HK-2 (cell line): Measurements from ENCODE around the gene QSOX1.

Experiments
- DNase-seq: peaks from one replicate; pipeline ENCODE4 v3.0.0-alpha.2; 2018; ENCODE audit not compliant: unreplicated experiment

The QSOX1 gene

DNA sequence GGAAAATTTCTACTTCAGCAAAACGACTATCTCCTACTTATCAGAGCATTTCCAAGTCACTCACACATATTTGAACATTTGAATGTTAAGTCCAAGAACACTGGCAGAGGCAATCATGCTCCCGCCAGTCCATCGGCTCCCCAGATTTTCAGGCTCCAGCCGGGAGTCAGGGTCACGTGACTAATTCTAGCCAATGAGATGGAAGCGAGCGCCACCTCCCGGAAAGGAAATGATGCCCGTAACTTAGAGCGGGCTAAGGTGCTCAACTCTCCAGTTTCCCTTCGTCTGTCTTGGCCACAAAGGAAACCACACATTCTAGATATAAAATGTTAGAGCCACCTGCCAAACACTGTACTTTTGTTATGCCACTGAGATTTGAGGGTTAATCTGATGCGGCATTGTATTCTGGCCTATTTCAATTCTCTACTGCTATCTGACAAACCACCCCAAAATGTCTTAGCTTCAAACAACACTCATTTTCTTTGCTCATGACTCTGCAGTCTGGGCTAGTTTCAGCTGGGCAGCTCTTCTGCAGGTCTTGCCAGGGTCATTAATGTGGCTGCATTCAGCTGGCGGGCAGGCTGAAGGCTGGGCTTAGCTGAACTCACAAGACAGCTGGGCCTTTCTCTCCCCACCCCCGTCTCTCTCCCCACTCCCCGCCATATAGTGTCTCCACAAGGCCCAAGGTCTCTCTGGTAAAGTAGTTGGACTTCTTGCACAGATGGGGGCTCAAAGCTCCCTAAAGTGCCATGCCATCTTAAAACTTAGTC lies 58.9 kb downstream of the QSOX1 start:
- no peak for DNase-seq

GRCh38 chr1:180215856-180216625 lies 61.4 kb downstream of the QSOX1 start:
- no peak for DNase-seq

DNA sequence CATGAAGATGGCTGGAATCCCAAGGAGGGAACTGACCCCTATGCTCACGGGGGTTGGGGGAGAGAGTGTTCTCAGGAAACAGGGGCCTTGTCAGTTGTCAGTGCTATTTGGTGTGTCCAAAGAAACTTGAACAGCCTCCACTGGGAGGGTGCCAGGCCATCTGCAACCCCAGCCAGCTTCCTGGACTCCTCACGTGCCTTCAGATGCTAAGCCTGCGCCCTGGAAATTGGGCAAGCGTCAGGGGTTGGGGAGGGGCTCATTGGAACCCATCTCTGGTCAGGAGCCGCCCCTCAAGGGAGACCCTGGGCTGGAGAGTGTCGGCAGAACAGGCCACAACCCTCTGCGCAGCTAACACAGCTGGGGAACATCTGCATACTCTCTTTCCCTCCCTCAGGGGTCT lies 62.3 kb downstream of the QSOX1 start:
- no peak for DNase-seq

DNA sequence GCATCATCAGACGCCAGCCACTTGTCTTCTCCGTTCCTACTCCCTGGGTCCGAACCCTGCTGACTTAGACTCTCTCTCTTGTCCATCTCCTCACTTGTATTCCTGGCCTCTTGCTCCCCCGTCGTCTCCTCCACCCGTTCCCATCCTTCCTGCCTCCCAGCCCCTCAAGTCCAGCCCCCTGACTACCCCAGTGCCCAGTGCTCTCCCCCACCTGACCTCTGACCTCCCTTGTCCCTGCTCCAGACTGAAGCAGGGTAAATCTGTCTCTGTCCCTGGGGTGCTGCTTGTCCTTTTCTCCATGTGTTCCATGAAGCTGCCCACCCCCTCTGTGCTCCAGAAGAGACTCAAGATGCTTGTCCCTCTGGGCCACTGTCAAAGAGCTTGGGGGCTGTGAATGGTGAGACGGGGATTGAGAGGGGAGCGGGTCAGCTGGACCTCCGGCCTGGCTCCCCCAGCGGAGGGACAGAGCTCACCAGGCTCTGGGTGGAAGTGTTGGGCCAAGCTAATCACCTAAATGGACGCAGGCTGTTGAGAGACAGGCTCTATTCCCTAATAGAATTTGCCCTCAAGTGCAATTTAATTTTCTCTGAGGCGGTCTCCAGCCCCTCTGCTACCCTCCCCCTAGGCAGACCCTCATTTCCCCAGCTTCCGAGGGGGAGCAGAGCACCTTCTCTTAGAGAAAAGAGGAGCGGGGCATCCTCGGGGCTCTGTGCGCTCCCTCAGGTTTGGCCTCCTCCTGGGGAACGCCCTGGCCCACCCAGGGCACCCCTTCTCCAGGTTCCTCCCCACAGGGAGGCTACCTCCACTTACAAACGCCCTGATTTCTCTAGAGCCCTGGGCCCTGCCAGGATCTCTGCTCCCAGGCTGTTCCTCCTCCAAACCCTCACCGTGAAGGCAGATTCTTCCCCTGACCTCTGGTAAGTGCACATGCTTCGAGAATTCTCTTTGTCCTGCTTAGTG lies 64.4 kb downstream of the QSOX1 start:
- DNase-seq = no peak

DNA sequence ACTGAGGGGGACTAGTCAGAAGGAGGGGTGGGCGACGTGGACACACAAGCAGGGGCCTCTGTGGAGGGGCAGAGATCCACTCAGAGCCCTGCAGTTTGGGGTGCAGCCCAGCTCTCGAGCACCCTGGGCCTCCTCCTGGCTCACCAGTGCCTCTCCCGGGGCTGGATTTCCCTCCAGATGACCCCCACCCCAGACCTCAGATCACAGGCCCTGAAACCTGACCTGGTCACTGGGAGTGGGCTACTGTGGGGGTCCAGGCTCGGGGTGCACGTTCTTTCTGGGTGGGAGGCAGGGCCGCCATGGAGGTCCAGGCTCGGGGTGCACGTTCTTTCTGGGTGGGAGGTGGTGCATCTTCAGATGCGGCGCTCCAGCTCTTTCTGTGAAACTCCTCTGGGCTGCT lies 65.1 kb downstream of the QSOX1 start:
- no peak for DNase-seq

GRCh38 chr1:180221462-180221861 lies 66.8 kb downstream of the QSOX1 start:
- no peak for DNase-seq

DNA sequence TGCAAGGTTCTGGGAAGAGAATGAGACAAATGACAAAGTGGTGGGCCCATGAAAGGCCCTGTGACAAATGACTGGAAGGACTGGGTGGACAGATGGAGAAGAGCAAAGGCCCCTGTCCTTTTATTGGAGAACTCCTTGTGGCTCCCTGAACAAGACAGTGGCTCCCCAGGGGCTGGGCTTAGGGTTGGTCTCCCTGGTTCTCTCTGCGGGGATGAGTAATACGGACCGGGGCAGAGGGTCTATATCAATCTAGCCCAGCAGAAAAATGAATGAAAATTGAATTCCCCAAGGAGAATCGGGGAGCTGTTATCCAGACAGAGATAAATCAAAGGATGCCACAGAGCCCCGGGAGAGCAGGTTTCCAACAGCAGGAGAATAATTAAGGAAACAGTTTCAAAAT lies 70.2 kb downstream of the QSOX1 start:
- no peak for DNase-seq

DNA sequence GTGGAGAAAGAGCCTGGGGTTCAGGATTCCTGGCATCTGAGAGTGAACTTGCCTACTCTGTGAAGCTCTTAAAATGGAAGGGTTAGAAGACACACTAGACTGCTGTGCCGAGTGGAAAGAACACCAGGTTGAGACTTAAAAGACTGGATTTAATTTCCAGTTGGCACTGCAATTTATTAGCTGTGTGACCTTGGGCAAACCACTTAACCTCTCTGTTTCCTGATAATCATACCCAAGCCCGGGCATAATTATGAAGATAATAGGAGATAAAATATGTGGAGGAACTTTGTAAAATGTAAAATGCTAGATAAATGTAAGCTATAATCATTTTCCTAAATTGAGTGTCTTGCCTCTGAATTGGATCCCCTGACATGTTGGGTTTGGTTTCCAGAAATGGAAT lies 70.7 kb downstream of the QSOX1 start:
- DNase-seq = no peak

DNA sequence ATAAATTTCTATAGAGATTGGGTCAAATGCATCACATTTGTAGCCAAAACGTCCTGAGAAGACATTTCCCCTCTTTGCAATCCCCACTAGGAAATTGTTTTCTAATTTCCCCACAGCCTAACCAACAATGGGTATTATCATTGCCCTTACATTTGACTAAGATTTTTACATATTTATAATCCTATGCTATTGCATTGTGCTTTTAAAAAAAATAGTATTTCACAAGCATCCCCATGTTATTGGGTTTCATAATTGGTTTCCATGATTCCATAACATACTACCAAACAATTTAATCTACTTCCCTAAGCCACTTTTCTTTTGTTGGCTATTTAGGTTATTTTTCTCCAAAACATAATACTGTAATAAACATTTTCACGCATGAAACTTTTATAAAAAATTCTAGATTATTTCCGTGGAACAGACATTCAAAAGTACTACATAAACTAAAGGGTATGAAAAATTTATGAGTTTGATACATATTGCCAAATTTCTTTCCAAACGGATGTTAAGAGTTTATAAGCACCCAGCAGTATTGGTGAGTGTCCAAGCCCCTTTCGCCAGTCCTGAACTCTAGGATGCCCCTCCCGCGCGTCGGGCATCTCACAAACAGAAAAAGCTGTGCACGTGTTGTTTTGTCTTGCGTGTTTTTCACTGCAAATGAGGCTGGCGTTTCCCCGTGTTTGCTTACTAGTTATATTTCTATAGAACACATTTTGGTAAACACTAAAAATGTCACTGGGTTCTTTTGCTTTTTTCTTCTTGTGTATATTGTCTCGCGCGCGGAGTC lies 73.4 kb downstream of the QSOX1 start:
- DNase-seq = no peak

DNA sequence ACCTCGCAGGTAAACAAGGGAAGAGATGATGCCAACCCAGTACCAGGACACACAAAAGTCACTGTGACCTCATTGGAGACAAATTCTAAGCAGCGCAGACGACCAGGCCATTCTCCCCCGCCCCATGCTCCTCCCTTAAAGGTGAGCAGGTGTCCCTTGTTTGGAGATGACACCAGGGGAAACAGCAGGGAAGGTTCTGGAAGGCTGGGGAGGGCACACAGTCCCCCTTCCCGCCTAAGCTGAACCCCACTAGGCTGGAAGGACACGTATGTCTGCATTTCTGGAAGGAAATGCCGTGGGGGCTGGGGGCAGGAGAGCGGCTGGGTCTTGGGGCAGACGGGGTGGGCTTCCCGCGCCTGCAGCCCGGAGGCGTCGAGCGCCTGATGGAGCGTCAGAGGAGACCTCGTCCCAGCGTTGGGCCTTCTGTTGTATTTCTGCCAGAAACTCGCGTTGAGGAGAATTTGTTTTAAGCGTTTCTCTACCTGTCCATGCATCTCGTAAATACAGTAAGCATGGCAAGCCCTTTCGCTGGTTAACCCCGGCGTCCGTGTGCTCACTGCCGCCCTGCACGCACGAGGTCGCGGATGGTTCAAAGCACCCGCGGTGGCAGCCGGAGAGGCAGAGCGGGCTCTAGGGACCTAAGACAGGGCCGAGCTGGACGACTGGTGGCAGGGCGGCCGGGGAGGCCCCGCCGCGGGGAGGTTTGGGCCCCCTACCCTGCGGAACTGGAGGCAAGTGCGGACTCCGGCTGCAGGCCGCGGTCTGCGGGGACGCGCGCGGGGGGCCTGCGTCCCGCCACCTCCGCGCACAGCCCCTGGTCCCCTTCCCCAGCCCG lies 74.2 kb downstream of the QSOX1 start:
- DNase-seq = no peak

- peak; percentile 72 for DNase-seq
Observed at GRCh38 chr1:180229483-180230415, 75.1 kb downstream of the QSOX1 start, which contains the start of gene LHX4. Gene LHX4 (plus strand): TSS chr1:180230264. CDS start chr1:180230530, 266 bp downstream.

GRCh38 chr1:180230416-180230790 lies 75.7 kb downstream of the QSOX1 start:
- DNase-seq = no peak

- DNase-seq = peak; percentile 49
Observed at GRCh38 chr1:180230791-180231505, 76.3 kb downstream of the QSOX1 start.

DNA sequence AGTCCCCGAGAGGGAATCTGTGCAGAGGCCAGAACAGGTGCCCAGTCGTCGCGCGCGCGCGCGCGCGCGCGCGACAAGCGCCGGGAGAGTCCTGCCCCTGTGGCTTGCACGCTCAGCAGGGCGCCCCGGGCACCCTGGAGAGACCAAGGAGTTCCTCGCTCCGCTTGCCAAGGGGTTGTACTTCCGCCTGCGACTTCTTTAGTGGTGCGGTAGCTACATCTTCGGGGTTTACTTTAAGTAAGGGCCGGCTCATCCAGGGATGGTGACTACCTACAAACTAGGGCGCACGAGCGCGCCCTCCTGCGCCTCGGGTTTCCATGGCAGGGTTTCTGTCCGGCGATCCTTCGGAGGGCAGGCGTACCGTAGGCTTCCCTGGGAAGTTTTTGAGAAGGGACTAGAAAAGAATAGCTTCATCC lies 76.8 kb downstream of the QSOX1 start:
- DNase-seq = peak; percentile 49

DNA sequence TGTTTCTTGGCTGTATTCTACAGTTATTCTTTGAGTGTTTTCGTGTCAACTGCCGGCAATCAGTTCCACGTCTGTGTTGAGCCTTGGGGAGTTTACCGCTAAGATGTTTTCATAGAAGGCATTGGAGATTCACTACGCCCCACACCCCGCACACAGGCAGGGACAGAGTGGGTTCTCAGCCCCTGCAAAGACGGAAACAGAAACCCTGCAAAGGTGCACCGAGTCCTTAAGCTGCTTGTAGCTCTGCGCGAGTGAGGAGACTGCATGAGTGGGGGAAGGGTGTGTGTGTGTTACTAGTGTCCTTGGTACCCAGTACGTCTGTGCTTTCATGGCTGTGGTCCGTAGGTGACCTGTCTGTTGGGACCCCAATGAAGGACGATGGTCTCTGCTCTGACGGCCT lies 77.3 kb downstream of the QSOX1 start:
- DNase-seq = no peak

DNA sequence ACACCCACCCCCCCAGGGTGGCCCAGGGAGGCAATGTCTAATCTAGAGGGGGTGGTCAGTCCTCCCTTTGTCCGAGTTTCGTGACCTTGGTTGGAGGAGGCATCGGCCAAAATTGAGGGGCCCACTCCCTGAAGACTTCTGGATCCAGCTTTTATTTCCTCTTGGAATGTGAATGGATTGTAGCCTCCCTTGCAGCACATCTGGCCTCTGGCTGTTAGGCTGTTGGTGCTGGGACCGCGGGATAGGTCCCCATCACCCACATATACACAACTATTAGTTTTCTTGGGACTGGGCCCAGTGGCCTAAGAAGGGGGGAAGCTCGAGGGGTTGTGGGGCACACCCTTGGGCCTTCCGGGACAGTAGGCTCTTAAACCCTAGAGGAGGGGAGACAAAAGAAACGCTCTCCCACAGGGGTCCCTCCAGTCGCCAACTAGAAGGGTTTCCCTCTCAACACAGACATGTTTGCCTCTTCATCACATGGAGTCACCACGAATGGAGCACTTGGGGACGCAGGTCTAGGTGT lies 77.9 kb downstream of the QSOX1 start:
- no peak for DNase-seq

GRCh38 chr1:180233191-180234011 lies 78.7 kb downstream of the QSOX1 start:
- no peak for DNase-seq
